ENCODE measurements around the gene NSUN5. TPM values are rescaled to one million over a fixed set of nuclear protein-coding genes. Genes with fewer than 3 reads are reported as not detected.

Gene NSUN5
- total and polyA plus RNA-seq, 8 donors: 6.7 to 97.3 (median 22.4) TPM; not detected in 1

GRCh38 chr7:73342645-73343044, 34.0 kb upstream of the NSUN5 start:
- WGBS, 5 donors: 18 to 39% (median 33%) methylated on average over 8 of the region's 8 CpGs
- no peaks in the 10 kb centered on the region for H3K9me3 ChIP-seq
- intact Hi-C loops (cut with DNase I; ENCODE audit: low total_unique reads): no loop called here
- peaks cover 0 to 10% (median 0%) of the 10 kb centered on the region in 4 donors for H3K4me1 ChIP-seq
- H3K36me3 ChIP-seq: no peaks in the 10 kb centered on the region
- DNase-seq: peak; percentile 29 to 84
- H3K27ac ChIP-seq: no peak overlapping the region
- no peak overlapping the region for H3K4me3 ChIP-seq
- TF ChIP-seq EP300 (IDR thresholded peaks at IDR 0.05) (no peak), CTCF (IDR thresholded peaks at IDR 0.05) (peak in 5 of 7 experiments; percentile 29 to 55 (median 31))
- peaks cover 0 to 8% (median 0%) of the 10 kb centered on the region in 3 donors for H3K27me3 ChIP-seq

GRCh38 chr7:73341877-73342276, 33.3 kb upstream of the NSUN5 start:
- intact Hi-C loops (cut with DNase I; ENCODE audit: low total_unique reads): no loop called here
- H3K27ac ChIP-seq: no peak overlapping the region
- H3K9me3 ChIP-seq: no peaks in the 10 kb centered on the region
- H3K4me1 ChIP-seq: peaks cover 0 to 10% (median 0%) of the 10 kb centered on the region in 4 donors
- TF ChIP-seq POLR2AphosphoS5 (IDR thresholded peaks at IDR 0.05) (no peak), EP300 (IDR thresholded peaks at IDR 0.05) (no peak), POLR2A (IDR thresholded peaks at IDR 0.05) (no peak), CTCF (IDR thresholded peaks at IDR 0.05) (no peak)
- H3K27me3 ChIP-seq: peaks cover 0 to 8% (median 0%) of the 10 kb centered on the region in 3 donors
- H3K4me3 ChIP-seq: no peak overlapping the region
- H3K36me3 ChIP-seq: no peaks in the 10 kb centered on the region
- DNase-seq: no peak
- 53 to 63% (median 56%) methylated on average over 8 of the region's 8 CpGs for WGBS, 5 donors

- H3K36me3 ChIP-seq: no peaks in the 10 kb centered on the region
- TF ChIP-seq POLR2AphosphoS5 (IDR thresholded peaks at IDR 0.05): no peak
- no peak for TF ChIP-seq POLR2A (IDR thresholded peaks at IDR 0.05)
- TF ChIP-seq CTCF (IDR thresholded peaks at IDR 0.05): no peak
- no peak for TF ChIP-seq EP300 (IDR thresholded peaks at IDR 0.05)
- DNase-seq: no peak
- H3K4me3 ChIP-seq: no peak overlapping the region
- WGBS, 5 donors: 74 to 81% (median 79%) methylated on average over 7 of the region's 7 CpGs
- intact Hi-C loops (cut with DNase I; ENCODE audit: low total_unique reads): no loop called here
- peaks cover 0 to 8% (median 0%) of the 10 kb centered on the region in 3 donors for H3K27me3 ChIP-seq
- no peak overlapping the region for H3K27ac ChIP-seq
- peaks cover 0 to 10% (median 0%) of the 10 kb centered on the region in 4 donors for H3K4me1 ChIP-seq
- no peaks in the 10 kb centered on the region for H3K9me3 ChIP-seq
Measured at GRCh38 chr7:73340514-73340913, 31.9 kb upstream of the NSUN5 start.

GRCh38 chr7:73338321-73338720, 29.7 kb upstream of the NSUN5 start:
- Histone ChIP-seq H3K9me3 (no peaks in the 10 kb centered on the region), H3K27ac (no peak overlapping the region), H3K4me1 (peaks cover 0 to 10% (median 0%) of the 10 kb centered on the region in 4 donors), H3K36me3 (no peaks in the 10 kb centered on the region), H3K27me3 (peaks cover 0 to 8% (median 0%) of the 10 kb centered on the region in 3 donors), H3K4me3 (no peak overlapping the region)
- WGBS, 5 donors: 62 to 75% (median 68%) methylated on average over 10 of the region's 10 CpGs
- DNase-seq: peak in 1 of 2 donors; percentile 35
- intact Hi-C loops (cut with DNase I; ENCODE audit: low total_unique reads): no loop called here
- TF ChIP-seq POLR2AphosphoS5 (IDR thresholded peaks at IDR 0.05) (no peak), EP300 (IDR thresholded peaks at IDR 0.05) (no peak), POLR2A (IDR thresholded peaks at IDR 0.05) (no peak), CTCF (IDR thresholded peaks at IDR 0.05) (no peak)
